Activated T-helper 1 cell treated with anti-CD3 and anti-CD28 coated beads, Interleukin-12 subunit alpha, Interleukin-12 subunit beta, Interleukin-2, Interleukin-4 antibody, amounts not matched to agents 30 ng/mL and 10 ng/mL and 1 ng/mL, durations not matched to agents 14 hours and 24 hours and 36 hours (primary cell): ENCODE results near the gene CYTH3. TPM values are rescaled to one million over a fixed set of nuclear protein-coding genes. Genes with fewer than 3 reads are reported as not detected.

Source experiments
- DNase-seq: peaks from one replicate; pipeline ENCODE4 v3.0.0; 2021; ENCODE audit warnings: low spot score
- H3K27ac Mint-ChIP-seq: one replicate; pipeline ENCODE4 v1.8.0; 2021; ENCODE audit warnings: mild to moderate bottlenecking, mixed read lengths
- H3K27me3 Mint-ChIP-seq: one replicate; pipeline ENCODE4 v1.8.0; 2022; ENCODE audit warnings: mild to moderate bottlenecking, moderate library complexity, mixed read lengths; ENCODE audit not compliant: insufficient read depth
- H3K36me3 Mint-ChIP-seq: one replicate; pipeline ENCODE4 v1.8.0; 2021; ENCODE audit warnings: low read depth, mixed read lengths
- H3K4me1 Mint-ChIP-seq: one replicate; pipeline ENCODE4 v1.8.0; 2021; ENCODE audit warnings: low read depth, mixed read lengths
- H3K4me3 Mint-ChIP-seq: one replicate; pipeline ENCODE4 v1.8.0; 2021; ENCODE audit warnings: mild to moderate bottlenecking, moderate library complexity, mixed read lengths
- H3K9me3 Mint-ChIP-seq: one replicate; pipeline ENCODE4 v1.8.0; 2021; ENCODE audit warnings: mixed read lengths
- intact Hi-C: fragments of 100-400 bp; cut with micrococcal nuclease; formaldehyde crosslinking; loops from one replicate; pipeline ENCODE4 v1.15.1; 2024
- total RNA-seq: library from RNA; stranded (reverse); gene quantifications from 2 replicates; pipeline ENCODE4 v1.2.3, GENCODE V29; 2022

The CYTH3 gene
- total RNA-seq, 1 donor from 2014 or later = 0.65 TPM

DNA sequence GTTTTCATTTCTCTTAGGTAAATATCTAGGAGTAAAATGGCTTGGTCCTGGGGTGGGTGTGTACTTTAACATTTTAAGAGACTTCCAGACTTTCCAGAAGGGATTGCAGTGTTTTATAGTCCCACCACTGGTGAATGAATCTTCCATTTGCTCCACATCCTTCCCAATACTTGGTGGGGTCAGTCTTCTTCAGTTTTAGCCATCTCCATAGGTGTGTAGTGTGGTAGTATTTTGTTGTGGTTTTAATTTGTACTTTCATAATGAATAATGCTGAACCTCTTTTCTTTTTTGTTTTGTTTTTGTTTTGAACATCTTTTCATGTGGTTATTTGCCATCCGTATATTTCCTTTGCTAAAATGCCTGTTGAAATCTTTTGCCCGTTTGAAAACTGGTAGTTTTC is 154.9 kb downstream of the CYTH3 start:
- Mint-ChIP-seq H3K27ac (peak overlapping the region; percentile 66), H3K4me1 (peaks cover 27% of the 10 kb centered on the region), H3K9me3 (peaks cover 15% of the 10 kb centered on the region), H3K4me3 (peak overlapping the region; percentile 31), H3K27me3 (no peaks in the 10 kb centered on the region), H3K36me3 (peaks cover 73% of the 10 kb centered on the region)
- intact Hi-C loops = loop anchor here (1.0 kb wide), 1 partner anchor 11 kb away; no protein-coding TSS in a partner anchor
- DNase-seq = no peak

DNA sequence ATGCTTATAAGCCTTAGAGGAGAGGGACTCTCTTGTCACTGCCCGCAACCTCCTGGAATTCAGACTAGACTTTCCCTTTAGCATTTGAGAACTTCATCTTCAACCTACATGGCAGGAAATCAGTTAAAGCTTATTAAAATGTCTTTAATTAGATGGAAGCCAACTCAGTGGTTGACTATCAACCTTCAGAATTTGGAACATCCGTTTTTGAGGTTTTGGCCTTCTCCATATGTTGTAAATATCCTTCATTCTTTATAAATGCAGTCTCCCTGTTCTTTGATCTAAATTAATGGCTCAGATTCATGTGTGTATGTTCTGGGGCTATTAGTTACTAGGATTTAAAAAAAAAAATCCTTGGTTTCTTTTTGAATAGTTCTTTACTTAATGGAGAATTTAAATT is 156.2 kb downstream of the CYTH3 start:
- DNase-seq = no peak
- no peak overlapping the region for H3K27ac Mint-ChIP-seq
- H3K27me3 Mint-ChIP-seq = no peaks in the 10 kb centered on the region
- no peak overlapping the region for H3K4me3 Mint-ChIP-seq
- peaks cover 69% of the 10 kb centered on the region for H3K36me3 Mint-ChIP-seq
- peaks cover 28% of the 10 kb centered on the region for H3K4me1 Mint-ChIP-seq
- intact Hi-C loops = no loop called here
- peaks cover 5% of the 10 kb centered on the region for H3K9me3 Mint-ChIP-seq

Other genes starting within 250 kb of the CYTH3 start
- gene ANKRD61, start 241.2 kb downstream of the CYTH3 start, total RNA-seq = 0.44 and 0.56 TPM in 2 replicates
- 98.9 and 104 TPM in 2 replicates for gene EIF2AK1, start 213.4 kb downstream of the CYTH3 start, total RNA-seq
- 17.6 and 19.6 TPM in 2 replicates for gene USP42, start 167.7 kb downstream of the CYTH3 start, total RNA-seq
- 8.2 and 12.4 TPM in 2 replicates for gene FAM220A, start 76.3 kb upstream of the CYTH3 start, total RNA-seq
- gene RAC1, start 101.9 kb upstream of the CYTH3 start, total RNA-seq = 160 and 163 TPM in 2 replicates
- gene DAGLB, start 175.3 kb upstream of the CYTH3 start, total RNA-seq = 20.3 and 22.8 TPM in 2 replicates
- gene KDELR2, start 211.5 kb upstream of the CYTH3 start, total RNA-seq = 73.0 and 74.6 TPM in 2 replicates